Peyer's patch (tissue), 4 donors: ENCODE data around the gene MMP24.

Experiments
- POLR2A ChIP-seq, 2 donors: fragments of 450-650 bp; IDR thresholded peaks; one replicate each; pipeline ENCODE4 v1.5.1; 2017; ENCODE audit warnings: antibody characterized with exemption in 2 of 2, mild to moderate bottlenecking in 2 of 2, moderate library complexity in 2 of 2
- TF ChIP-seq, protein P1 (sequence below), 6 experiments: fragments of 450-650 bp in 4 of 6; fragments of 200-600 bp in 2 of 6; sonication (generic) in 1 of 6; IDR thresholded peaks; one replicate each; pipeline ENCODE4 v1.5.1; 2017 to 2019; ENCODE audit warnings: antibody characterized with exemption in 6 of 6, mild to moderate bottlenecking in 3 of 6, moderate library complexity in 1 of 6

DNA sequence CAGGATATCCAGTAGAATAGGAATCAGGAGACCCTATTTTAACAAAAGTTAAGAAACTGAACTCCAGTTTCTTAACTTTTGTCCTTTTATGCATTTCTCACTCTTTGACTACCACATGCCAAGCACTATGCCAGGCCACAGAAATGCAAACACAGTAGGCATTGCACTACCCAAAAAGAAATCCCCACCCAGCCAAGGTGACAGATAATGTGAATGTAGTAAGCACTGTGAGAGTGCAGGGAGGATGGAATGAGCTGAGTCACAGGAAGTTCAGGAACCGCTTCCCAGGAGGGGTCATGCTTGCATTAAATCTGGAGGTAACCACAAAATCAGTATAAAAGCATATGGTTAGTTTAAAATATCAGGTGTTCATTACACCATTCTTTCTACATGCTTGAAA is 85.8 kb downstream of the MMP24 start:
- TF ChIP-seq, protein P1, sequence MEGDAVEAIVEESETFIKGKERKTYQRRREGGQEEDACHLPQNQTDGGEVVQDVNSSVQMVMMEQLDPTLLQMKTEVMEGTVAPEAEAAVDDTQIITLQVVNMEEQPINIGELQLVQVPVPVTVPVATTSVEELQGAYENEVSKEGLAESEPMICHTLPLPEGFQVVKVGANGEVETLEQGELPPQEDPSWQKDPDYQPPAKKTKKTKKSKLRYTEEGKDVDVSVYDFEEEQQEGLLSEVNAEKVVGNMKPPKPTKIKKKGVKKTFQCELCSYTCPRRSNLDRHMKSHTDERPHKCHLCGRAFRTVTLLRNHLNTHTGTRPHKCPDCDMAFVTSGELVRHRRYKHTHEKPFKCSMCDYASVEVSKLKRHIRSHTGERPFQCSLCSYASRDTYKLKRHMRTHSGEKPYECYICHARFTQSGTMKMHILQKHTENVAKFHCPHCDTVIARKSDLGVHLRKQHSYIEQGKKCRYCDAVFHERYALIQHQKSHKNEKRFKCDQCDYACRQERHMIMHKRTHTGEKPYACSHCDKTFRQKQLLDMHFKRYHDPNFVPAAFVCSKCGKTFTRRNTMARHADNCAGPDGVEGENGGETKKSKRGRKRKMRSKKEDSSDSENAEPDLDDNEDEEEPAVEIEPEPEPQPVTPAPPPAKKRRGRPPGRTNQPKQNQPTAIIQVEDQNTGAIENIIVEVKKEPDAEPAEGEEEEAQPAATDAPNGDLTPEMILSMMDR (IDR thresholded peaks at IDR 0.05), result no peak
- TF ChIP-seq POLR2A (IDR thresholded peaks at IDR 0.05), result no peak
